Endodermal cell (in vitro differentiated cells): ENCODE results near the gene TRPM6. TPM values are rescaled to one million over a fixed set of nuclear protein-coding genes. Genes with fewer than 3 reads are reported as not detected.

Experiments used
- DNase-seq: peaks from one replicate; pipeline ENCODE4 v3.0.0-alpha.2; 2017
- H3K27ac ChIP-seq: 2 replicates; pipeline ENCODE4 v1.5.1; 2013; ENCODE audit warnings: mild to moderate bottlenecking, low read depth, low read length, moderate library complexity
- H3K27me3 ChIP-seq: 2 replicates; pipeline ENCODE4 v1.6.1; 2013; ENCODE audit warnings: mild to moderate bottlenecking, low read length, moderate library complexity; ENCODE audit not compliant: insufficient read depth, control insufficient read depth, poor library complexity, severe bottlenecking
- H3K36me3 ChIP-seq: 2 replicates; pipeline ENCODE4 v1.7.0; 2013; ENCODE audit warnings: mild to moderate bottlenecking, low read length, moderate library complexity; ENCODE audit not compliant: control insufficient read depth, insufficient read depth
- H3K4me1 ChIP-seq: one replicate; pipeline ENCODE4 v1.7.0; 2013; ENCODE audit warnings: low read length; ENCODE audit not compliant: control insufficient read depth, insufficient read depth
- H3K4me3 ChIP-seq: 2 replicates; pipeline ENCODE4 v1.5.1; 2013; ENCODE audit warnings: mild to moderate bottlenecking, low read length, moderate library complexity
- H3K9ac ChIP-seq: 2 replicates; pipeline ENCODE4 v1.6.1; 2013; ENCODE audit warnings: mild to moderate bottlenecking, low read length, moderate library complexity; ENCODE audit not compliant: poor library complexity, severe bottlenecking; ENCODE audit errors: extremely low read depth
- H3K9me3 ChIP-seq: 2 replicates; pipeline ENCODE4 v1.6.1; 2013; ENCODE audit warnings: mild to moderate bottlenecking, low read length, moderate library complexity; ENCODE audit not compliant: control insufficient read depth
- H3K27ac Mint-ChIP-seq: 2 replicates; pipeline ENCODE4 v1.8.0; 2020; ENCODE audit warnings: mixed read lengths
- H3K27me3 Mint-ChIP-seq: 2 replicates; pipeline ENCODE4 v1.8.0; 2021; ENCODE audit warnings: mild to moderate bottlenecking, mixed read lengths; ENCODE audit not compliant: insufficient read depth
- H3K36me3 Mint-ChIP-seq: 2 replicates; pipeline ENCODE4 v1.8.0; 2020; ENCODE audit warnings: low read depth, mixed read lengths
- H3K4me1 Mint-ChIP-seq: 2 replicates; pipeline ENCODE4 v1.8.0; 2020; ENCODE audit warnings: mixed read lengths
- H3K4me3 Mint-ChIP-seq: 2 replicates; pipeline ENCODE4 v1.8.0; 2020; ENCODE audit warnings: mild to moderate bottlenecking, moderate library complexity, mixed read lengths
- H3K9me3 Mint-ChIP-seq: 2 replicates; pipeline ENCODE4 v1.8.0; 2020; ENCODE audit warnings: mild to moderate bottlenecking, mixed read lengths
- CTCF ChIP-seq: fragments of 200-600 bp; sonication (generic); conservative IDR thresholded peaks from 2 replicates; pipeline ENCODE4 v1.5.0; 2021; ENCODE audit warnings: antibody characterized with exemption, mild to moderate bottlenecking
- WGBS, 2 experiments: methylation state at CpG; one replicate each; pipeline versions ENCODE4 v1.1.5 to v1.1.7; 2013; ENCODE audit warnings: missing lambda C conversion rate in 2 of 2, mixed read lengths in 1 of 2; ENCODE audit not compliant: insufficient coverage in 1 of 2, insufficient read length in 1 of 2; 5-methylcytosine and 5-hydroxymethylcytosine counted together
- total RNA-seq, 2 donors: library from RNA; stranded (reverse); fragmentation: NEBNext Ultra II Directional in 1 of 2; extraction: Animal tissue kit (Norgen Biotek cat#: 25700) in 1 of 2; gene quantifications; 2 replicates in 1 of 2; 3 replicates in 1 of 2; pipeline ENCODE4 v1.2.1, GENCODE V29; 2021

TRPM6 gene
- total RNA-seq, 2 donors from 2014 or later, result 1.2 to 1.7 TPM

DNA sequence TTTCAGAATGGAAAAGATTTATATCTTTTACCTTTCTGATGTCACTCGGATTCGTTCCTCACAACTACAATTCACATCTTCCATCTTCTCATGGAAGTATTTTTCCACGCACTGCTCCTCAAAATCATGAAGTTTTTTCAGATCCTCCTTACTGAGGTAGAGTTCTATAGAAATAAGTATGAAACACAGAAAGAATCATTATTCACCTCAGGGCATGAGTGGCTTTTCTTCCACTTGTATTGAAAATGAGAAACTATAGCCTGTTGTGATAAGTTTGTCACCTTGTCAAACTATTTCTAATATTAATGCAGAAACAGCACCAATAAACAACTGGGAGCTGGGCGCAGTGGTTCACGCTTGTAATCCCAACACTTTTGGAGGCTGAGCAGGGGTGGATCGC, 116.0 kb downstream of the TRPM6 start:
- WGBS, 2 experiments, result 89 to 96% methylated on average over 3 to 6 of the region's 6 CpGs

DNA sequence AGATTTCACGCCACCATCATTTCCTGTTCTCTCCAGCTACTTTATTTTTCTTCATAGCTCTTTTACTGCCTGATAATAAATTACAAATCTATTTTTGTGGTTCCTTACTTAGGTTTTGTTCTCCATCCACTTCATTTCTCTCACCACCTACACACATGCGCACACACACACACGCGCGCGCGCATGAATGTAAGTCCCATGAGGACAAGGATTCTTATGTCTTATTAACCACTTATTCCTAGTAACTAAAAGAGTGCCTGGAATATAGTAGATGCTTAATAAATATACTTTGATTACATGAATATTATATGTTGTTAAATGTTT, 116.5 kb downstream of the TRPM6 start:
- Histone ChIP-seq H3K27ac (no peak overlapping the region), H3K9me3 (no peaks in the 10 kb centered on the region), H3K27me3 (no peaks in the 10 kb centered on the region), H3K36me3 (no peaks in the 10 kb centered on the region), H3K4me3 (no peak overlapping the region), H3K9ac (no peak overlapping the region), H3K4me1 (no peaks in the 10 kb centered on the region)
- Mint-ChIP-seq H3K4me3 (no peak overlapping the region), H3K4me1 (peaks cover 1% of the 10 kb centered on the region), H3K27ac (no peak overlapping the region), H3K27me3 (peaks cover 2% of the 10 kb centered on the region), H3K36me3 (peaks cover 3% of the 10 kb centered on the region), H3K9me3 (peaks cover 2% of the 10 kb centered on the region)
- no peak for DNase-seq
- 98 to 100% methylated on average over 1 to 7 of the region's 7 CpGs for WGBS, 2 experiments
- peak; percentile 3 for TF ChIP-seq CTCF

More for the DNA sequence above, 116.0 kb downstream of the TRPM6 start:
- Mint-ChIP-seq H3K27ac (no peak overlapping the region), H3K4me1 (peaks cover 1% of the 10 kb centered on the region), H3K36me3 (peaks cover 3% of the 10 kb centered on the region), H3K9me3 (peaks cover 2% of the 10 kb centered on the region), H3K4me3 (no peak overlapping the region), H3K27me3 (peaks cover 2% of the 10 kb centered on the region)
- Histone ChIP-seq H3K36me3 (no peaks in the 10 kb centered on the region), H3K9ac (no peak overlapping the region), H3K27me3 (no peaks in the 10 kb centered on the region), H3K9me3 (no peaks in the 10 kb centered on the region), H3K4me3 (no peak overlapping the region), H3K4me1 (no peaks in the 10 kb centered on the region), H3K27ac (no peak overlapping the region)
- DNase-seq, result no peak
- TF ChIP-seq CTCF, result no peak

- no peaks in the 10 kb centered on the region for H3K4me1 ChIP-seq
- TF ChIP-seq CTCF, result peak; percentile 95
- Mint-ChIP-seq H3K9me3 (peaks cover 2% of the 10 kb centered on the region), H3K4me1 (peaks cover 1% of the 10 kb centered on the region), H3K4me3 (no peak overlapping the region), H3K27ac (peak overlapping the region; percentile 52), H3K36me3 (peaks cover 3% of the 10 kb centered on the region), H3K27me3 (peaks cover 2% of the 10 kb centered on the region)
- DNase-seq, result peak; percentile 94
- 76 to 82% methylated on average over 13 to 22 of the region's 22 CpGs for WGBS, 2 experiments
- H3K9me3 ChIP-seq, result no peaks in the 10 kb centered on the region
- no peak overlapping the region for H3K27ac ChIP-seq
- H3K36me3 ChIP-seq, result no peaks in the 10 kb centered on the region
- no peaks in the 10 kb centered on the region for H3K27me3 ChIP-seq
- no peak overlapping the region for H3K9ac ChIP-seq
- no peak overlapping the region for H3K4me3 ChIP-seq
These were observed 117.0 kb downstream of the TRPM6 start for GRCh38 chr9:74770508-74771261.
